H7 (cell line): ENCODE data around the gene MVD. TPM values are rescaled to one million over a fixed set of nuclear protein-coding genes. Genes with fewer than 3 reads are reported as not detected.

Experiments used
- DNase-seq: peaks from one replicate; pipeline ENCODE4 v3.0.0; 2012
- H3K27me3 ChIP-seq: 2 replicates; pipeline ENCODE4 v1.6.0; 2011; ENCODE audit warnings: mild to moderate bottlenecking, low read length; ENCODE audit not compliant: control insufficient read depth, insufficient read depth
- H3K36me3 ChIP-seq: replicated peaks from 2 replicates; pipeline ENCODE4 v1.5.1; 2011; ENCODE audit warnings: low read length; ENCODE audit not compliant: control insufficient read depth, insufficient read depth
- H3K4me3 ChIP-seq: 2 replicates; pipeline ENCODE4 v1.5.1; 2011; ENCODE audit warnings: low read depth, mild to moderate bottlenecking, control low read depth, low read length, moderate library complexity; ENCODE audit not compliant: insufficient read depth
- total RNA-seq: library from RNA; depleted of rRNA; stranded (reverse); fragments of >200 nt; shearing (Covaris generic); gene quantifications from 2 replicates; pipeline ENCODE4 v1.2.3, GENCODE V29; 2014

The MVD gene
- total RNA-seq, 1 experiment from 2014 or later, result 98.8 TPM

DNA sequence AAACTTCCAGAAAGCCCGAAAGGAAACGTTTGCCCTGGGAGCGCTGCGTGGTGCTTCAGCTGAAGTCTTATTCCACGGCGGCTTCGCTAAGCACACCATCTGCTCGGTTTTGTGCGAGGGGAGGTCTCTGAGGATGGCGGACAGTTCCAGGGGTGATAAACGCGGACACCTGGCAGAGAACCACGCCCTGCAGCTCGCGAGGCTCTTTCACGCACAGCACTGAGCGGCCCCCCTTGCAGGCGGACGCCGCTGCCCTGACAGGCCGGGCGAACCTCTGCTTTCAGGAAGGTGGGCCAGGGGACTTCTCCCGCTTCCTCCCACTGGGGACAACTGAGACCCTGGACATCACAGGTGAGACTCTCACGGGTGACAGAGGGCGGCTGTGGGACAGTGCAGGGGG, 3.7 kb downstream of the MVD start:
- DNase-seq, result no peak
- peaks cover 2% of the 10 kb centered on the region; the same call in 1 of the 2 replicates for H3K36me3 ChIP-seq

GRCh38 chr16:88658714-88659113, 4.2 kb downstream of the MVD start:
- H3K27me3 ChIP-seq, result no peaks in the 10 kb centered on the region
- peaks cover 2% of the 10 kb centered on the region; the same call in 1 of the 2 replicates for H3K36me3 ChIP-seq
- DNase-seq, result no peak
- H3K4me3 ChIP-seq, result no peak overlapping the region

More for the DNA sequence above, 3.7 kb downstream of the MVD start:
- H3K4me3 ChIP-seq, result no peak overlapping the region
- H3K27me3 ChIP-seq, result no peaks in the 10 kb centered on the region

- H3K27me3 ChIP-seq, result no peaks in the 10 kb centered on the region
Measured at GRCh38 chr16:88657371-88657770, 5.5 kb downstream of the MVD start.

GRCh38 chr16:88656291-88656980, 6.5 kb downstream of the MVD start:
- Histone ChIP-seq H3K36me3 (peaks cover 2% of the 10 kb centered on the region; the same call in 1 of the 2 replicates), H3K27me3 (no peaks in the 10 kb centered on the region), H3K4me3 (no peak overlapping the region)
- no peak for DNase-seq

More at GRCh38 chr16:88657371-88657770, 5.5 kb downstream of the MVD start:
- Histone ChIP-seq H3K4me3 (no peak overlapping the region), H3K36me3 (peaks cover 2% of the 10 kb centered on the region; the same call in 1 of the 2 replicates)
- DNase-seq, result no peak

GRCh38 chr16:88655733-88656281, 7.1 kb downstream of the MVD start:
- Histone ChIP-seq H3K27me3 (no peaks in the 10 kb centered on the region), H3K36me3 (peaks cover 2% of the 10 kb centered on the region; the same call in 1 of the 2 replicates), H3K4me3 (no peak overlapping the region)
- DNase-seq, result no peak

- Histone ChIP-seq H3K27me3 (no peaks in the 10 kb centered on the region), H3K4me3 (no peak overlapping the region), H3K36me3 (peaks cover 2% of the 10 kb centered on the region; the same call in 1 of the 2 replicates)
- no peak for DNase-seq
Measured at GRCh38 chr16:88655053-88655732, 7.7 kb downstream of the MVD start.

GRCh38 chr16:88654363-88655052, 8.4 kb downstream of the MVD start:
- Histone ChIP-seq H3K4me3 (no peak overlapping the region), H3K27me3 (no peaks in the 10 kb centered on the region), H3K36me3 (peaks cover 2% of the 10 kb centered on the region; the same call in 1 of the 2 replicates)
- no peak for DNase-seq

- Histone ChIP-seq H3K27me3 (no peaks in the 10 kb centered on the region), H3K4me3 (no peak overlapping the region)
- no peak for DNase-seq
Measured at GRCh38 chr16:88653596-88654362, 9.1 kb downstream of the MVD start.

DNA sequence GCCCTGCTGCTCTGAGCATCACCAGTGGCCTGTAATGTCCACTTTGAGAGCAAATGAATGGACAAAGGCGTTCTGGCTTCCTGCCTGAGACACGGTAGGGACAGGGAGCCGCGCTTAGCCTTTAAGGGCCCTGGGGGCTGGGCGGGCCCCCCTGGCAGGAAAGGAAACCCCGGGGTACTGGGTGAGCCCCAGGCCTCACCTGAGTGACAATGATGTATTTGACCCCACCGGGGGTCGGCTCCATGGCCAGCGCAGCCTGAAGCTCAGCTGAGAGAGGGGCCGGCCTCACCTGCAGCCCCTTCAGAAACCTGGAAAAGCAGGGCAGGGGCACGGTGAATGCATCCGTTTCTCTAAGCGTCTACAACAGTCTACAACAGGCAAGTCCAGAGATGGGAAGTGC, 9.8 kb downstream of the MVD start:
- Histone ChIP-seq H3K4me3 (no peak overlapping the region), H3K27me3 (no peaks in the 10 kb centered on the region), H3K36me3 (peaks cover 2% of the 10 kb centered on the region; the same call in 1 of the 2 replicates)
- no peak for DNase-seq

More at GRCh38 chr16:88653596-88654362, 9.1 kb downstream of the MVD start:
- H3K36me3 ChIP-seq, result peaks cover 2% of the 10 kb centered on the region; the same call in 1 of the 2 replicates

DNA sequence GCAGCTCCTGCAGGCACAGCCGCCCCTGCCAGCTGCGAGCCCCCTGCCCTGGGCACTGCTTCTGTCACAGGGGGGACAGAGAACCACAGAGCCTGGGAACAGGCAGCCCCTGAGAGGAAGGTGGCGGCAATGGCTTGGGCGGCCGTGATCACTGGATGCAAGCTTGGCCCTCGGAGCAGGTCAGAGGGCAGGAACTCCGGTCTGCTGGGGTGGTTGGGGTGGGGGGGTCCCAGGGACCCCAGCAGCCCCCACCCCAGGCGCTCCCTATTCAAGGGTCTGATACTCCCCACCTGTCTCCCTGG, 10.2 kb downstream of the MVD start:
- no peak for DNase-seq
- Histone ChIP-seq H3K4me3 (no peak overlapping the region), H3K36me3 (peaks cover 2% of the 10 kb centered on the region; the same call in 1 of the 2 replicates), H3K27me3 (no peaks in the 10 kb centered on the region)

DNA sequence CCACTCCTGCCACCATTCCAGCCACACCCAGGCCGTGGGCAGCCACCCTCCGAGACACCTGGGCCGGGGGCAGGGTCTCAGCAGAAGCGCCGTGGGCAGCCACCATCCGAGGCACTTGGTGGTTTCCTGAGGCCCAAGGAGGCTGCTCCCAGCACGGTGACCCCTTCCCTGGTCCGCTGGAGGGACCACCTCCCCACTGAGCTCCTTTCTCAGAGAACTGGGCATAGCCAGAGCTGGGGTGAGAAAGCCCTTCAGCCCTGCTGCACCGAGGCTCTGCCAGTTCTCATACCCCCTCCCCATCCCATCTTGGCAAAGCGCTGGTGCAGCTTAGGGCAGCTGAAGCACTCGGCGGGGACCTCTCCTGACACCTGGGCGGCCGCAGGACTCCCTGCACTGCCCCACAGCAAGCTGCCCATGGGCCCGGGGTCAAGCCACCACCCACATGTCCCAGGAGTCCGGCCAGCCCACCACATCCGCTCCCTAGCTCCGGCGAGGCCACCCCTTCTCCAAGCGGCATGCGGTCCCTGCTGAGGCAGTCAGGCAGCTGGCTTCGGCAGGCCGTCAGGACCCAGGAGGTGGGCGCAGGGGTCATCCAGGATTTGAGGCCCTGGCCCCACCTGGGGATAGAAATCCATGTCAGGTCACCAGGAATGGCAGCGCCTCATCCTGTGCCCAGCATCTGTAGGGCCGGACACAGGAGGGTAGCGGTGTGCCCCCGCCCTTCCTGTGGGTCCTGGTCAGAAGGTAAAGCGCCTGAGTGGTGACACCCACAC, 10.7 kb downstream of the MVD start:
- DNase-seq, result no peak
- peaks cover 2% of the 10 kb centered on the region; the same call in 1 of the 2 replicates for H3K36me3 ChIP-seq
- no peaks in the 10 kb centered on the region for H3K27me3 ChIP-seq
- no peak overlapping the region for H3K4me3 ChIP-seq

- no peak for DNase-seq
- peak overlapping the region; percentile 90 for H3K4me3 ChIP-seq
- H3K36me3 ChIP-seq, result peaks cover 2% of the 10 kb centered on the region; the same call in 1 of the 2 replicates
- no peaks in the 10 kb centered on the region for H3K27me3 ChIP-seq
Measured at GRCh38 chr16:88651276-88651988, 11.5 kb downstream of the MVD start.

DNA sequence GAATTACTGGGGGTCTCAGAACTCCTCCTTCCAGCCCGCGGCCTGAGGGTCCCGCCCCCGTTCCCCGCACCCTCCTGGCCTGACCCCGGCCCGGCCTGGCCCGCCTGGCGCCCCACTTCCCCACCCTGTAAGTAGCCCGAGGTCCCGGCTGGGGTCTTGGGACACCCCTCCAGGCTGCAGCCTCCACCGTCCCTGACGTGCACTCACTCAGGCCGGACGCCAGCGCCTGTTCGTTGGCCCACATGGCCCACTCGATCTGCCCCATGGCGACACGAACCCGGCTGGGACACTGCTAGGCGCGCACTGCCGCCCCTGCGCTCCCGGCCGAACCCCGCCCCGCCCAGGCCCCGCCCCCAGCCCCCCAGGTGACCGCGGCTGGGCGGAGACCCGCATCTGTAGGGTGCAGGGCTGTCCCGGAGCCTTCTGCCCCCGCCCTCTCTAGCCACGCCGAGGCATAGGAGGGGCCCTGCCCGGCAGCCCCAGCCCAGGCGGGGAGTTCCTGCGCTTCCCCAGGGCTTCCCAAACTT, 12.1 kb downstream of the MVD start, which contains the start of gene CYBA:
Gene CYBA (minus strand): TSS at position 305 of the 527 bp plus-strand sequence. CDS start 40 bp downstream, at position 265.
- Histone ChIP-seq H3K4me3 (peak within 1 kb of the TSS; percentile 90), H3K36me3 (peaks cover 2% of the 10 kb centered on the region; the same call in 1 of the 2 replicates), H3K27me3 (no peaks in the 10 kb centered on the region)
- DNase-seq, result peak; percentile 98
